ENCODE measurements around the gene CDH4.

DNA sequence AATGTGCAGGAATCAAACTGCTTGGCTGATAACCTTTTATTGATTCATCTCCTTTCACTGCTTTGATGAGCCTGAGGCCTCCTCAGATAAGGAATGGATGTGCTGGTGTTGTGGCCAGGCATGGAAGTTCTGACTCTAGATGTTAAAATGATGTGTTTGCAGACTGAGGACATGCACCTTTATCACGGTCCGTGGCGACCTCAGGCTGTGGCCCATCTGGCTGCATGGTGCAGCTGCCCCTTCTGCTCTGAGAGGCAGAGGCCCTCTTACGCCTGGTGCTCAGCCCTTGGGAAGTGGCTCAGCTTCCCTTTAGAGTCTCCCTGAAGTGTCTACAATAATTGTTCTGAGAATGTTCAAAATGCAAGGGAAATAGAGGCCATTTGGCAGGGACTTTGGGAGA lies 26.2 kb downstream of the CDH4 start:
- TF ChIP-seq CTCF (IDR thresholded peaks at IDR 0.05) (no peak), POLR2A (IDR thresholded peaks at IDR 0.05) (no peak)

Measured in sigmoid colon (tissue), 3 donors.